ENCODE data around the gene ALPK3.
A peak's percentile ranks its signal among the peaks of the same experiment; 100 is the strongest.

DNA sequence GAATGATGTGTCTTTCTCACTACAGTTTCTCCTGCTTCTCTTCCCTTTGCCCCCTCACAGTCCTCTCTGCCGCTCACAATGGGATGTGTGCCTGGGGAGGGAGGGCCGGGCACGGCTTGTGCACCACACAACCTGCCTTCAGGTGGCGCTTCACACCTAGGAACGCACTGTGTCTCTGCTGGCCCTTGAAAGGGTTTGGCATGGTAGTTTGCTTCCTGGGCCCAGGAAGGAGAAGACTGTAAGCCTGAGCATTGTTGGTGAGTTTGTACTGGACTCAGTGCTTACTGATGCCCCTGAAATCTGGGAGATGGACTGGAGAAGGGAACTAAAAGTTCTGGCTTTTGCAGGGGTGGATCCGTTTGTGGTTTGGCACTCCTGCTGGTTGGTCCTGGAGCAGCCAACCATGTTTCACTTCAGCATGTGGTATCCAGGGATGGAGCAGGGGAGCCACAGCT is 9.2 kb downstream of the ALPK3 start:
- no peak for TF ChIP-seq EZH2 (IDR thresholded peaks at IDR 0.05)
- TF ChIP-seq, protein P1, sequence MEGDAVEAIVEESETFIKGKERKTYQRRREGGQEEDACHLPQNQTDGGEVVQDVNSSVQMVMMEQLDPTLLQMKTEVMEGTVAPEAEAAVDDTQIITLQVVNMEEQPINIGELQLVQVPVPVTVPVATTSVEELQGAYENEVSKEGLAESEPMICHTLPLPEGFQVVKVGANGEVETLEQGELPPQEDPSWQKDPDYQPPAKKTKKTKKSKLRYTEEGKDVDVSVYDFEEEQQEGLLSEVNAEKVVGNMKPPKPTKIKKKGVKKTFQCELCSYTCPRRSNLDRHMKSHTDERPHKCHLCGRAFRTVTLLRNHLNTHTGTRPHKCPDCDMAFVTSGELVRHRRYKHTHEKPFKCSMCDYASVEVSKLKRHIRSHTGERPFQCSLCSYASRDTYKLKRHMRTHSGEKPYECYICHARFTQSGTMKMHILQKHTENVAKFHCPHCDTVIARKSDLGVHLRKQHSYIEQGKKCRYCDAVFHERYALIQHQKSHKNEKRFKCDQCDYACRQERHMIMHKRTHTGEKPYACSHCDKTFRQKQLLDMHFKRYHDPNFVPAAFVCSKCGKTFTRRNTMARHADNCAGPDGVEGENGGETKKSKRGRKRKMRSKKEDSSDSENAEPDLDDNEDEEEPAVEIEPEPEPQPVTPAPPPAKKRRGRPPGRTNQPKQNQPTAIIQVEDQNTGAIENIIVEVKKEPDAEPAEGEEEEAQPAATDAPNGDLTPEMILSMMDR (IDR thresholded peaks at IDR 0.05): peak; percentile 58

Measured in neural progenitor cell (in vitro differentiated cells).